ENCODE data around the gene CDK12.
"Not testable (repeated sequence)": the region's sequence is repeated elsewhere in the genome, so short reads cannot be mapped to it uniquely, and the experiment has no call there.

- TF ChIP-seq CHD4 (IDR thresholded peaks at IDR 0.05; ENCODE audit: borderline replicate concordance); EP300 (IDR thresholded peaks at IDR 0.05); JUN (IDR thresholded peaks at IDR 0.05); CTCF (IDR thresholded peaks at IDR 0.05); KDM1A (IDR thresholded peaks at IDR 0.05; ENCODE audit: low read depth); CEBPB (IDR thresholded peaks at IDR 0.05); ZSCAN20 (CRISPR knock-in tag; IDR thresholded peaks at IDR 0.05): not testable (repeated sequence)
These were observed 26.2 kb downstream of the CDK12 start for GRCh38 chr17:39487490-39487889.
